HepG2 (cell line): ENCODE measurements around the gene HAO2. TPM values are rescaled to one million over a fixed set of nuclear protein-coding genes. Genes with fewer than 3 reads are reported as not detected.

ENCODE experiments used
- ATAC-seq: fragments of 200-7000 bp; cut with Tn5 transposase; 3 replicates; pipeline ENCODE4 v1.9.1; 2020; ENCODE audit warnings: mild to moderate bottlenecking, moderate library complexity
- BruUV-seq: library from RNA; stranded (reverse); fragments of 400-500 nt; replicated peaks from 2 replicates; lab custom pipeline; 2021; lab: Mats Ljungman, UMichigan
- CTCF ChIA-PET: fragments of 300-600 bp; formaldehyde crosslinking; extraction: SDS; loops from one replicate; lab custom pipeline; 2021; ENCODE audit warnings: low total read pairs, inconsistent platforms, low intra/inter-chr PET ratio; lab: Yijun Ruan, JAX
- POLR2A ChIA-PET: fragments of 350-600 bp; sonication (Branson Sonifier 250); formaldehyde crosslinking; loops from one replicate; lab custom pipeline; 2020; ENCODE audit warnings: antibody characterized with exemption, inconsistent platforms; lab: Yijun Ruan, JAX
- DNase-seq: peaks from one replicate; pipeline ENCODE4 v3.0.0-alpha.2; 2015; ENCODE audit warnings: low spot score
- FAIRE-seq: peaks from 3 replicates; lab custom pipeline; 2011; peaks lifted over from hg19 to GRCh38; lab: Jason Lieb, UNC
- H2AFZ ChIP-seq: one replicate; pipeline ENCODE4 v1.6.1; 2011; ENCODE audit warnings: low read length, inconsistent platforms
- H3K27ac ChIP-seq: fragments of 300-600 bp; 3 replicates; pipeline ENCODE4 v1.8.0; 2011; ENCODE audit warnings: mixed run types, mild to moderate bottlenecking, mixed read lengths, low read length, inconsistent platforms; ENCODE audit not compliant: insufficient read depth; ENCODE audit errors: extremely low read length
- H3K27me3 ChIP-seq, 2 experiments: fragments of 200-600 bp in 1 of 2; 2 replicates in 1 of 2; 3 replicates in 1 of 2; pipeline versions ENCODE4 v1.6.0 to v1.8.0; 2011; ENCODE audit warnings: low read length in 2 of 2, mild to moderate bottlenecking in 2 of 2, moderate library complexity in 2 of 2, inconsistent platforms in 1 of 2; ENCODE audit not compliant: insufficient read depth in 2 of 2, control insufficient read depth in 1 of 2
- H3K36me3 ChIP-seq, 2 experiments: fragments of 200-600 bp in 1 of 2; replicated peaks in 1 of 2; 2 replicates in 1 of 2; 3 replicates in 1 of 2; pipeline versions ENCODE4 v1.5.1 to v1.8.0; 2011; ENCODE audit warnings: low read length in 2 of 2, inconsistent platforms in 1 of 2; ENCODE audit not compliant: insufficient read depth in 2 of 2, control insufficient read depth in 1 of 2
- H3K4me1 ChIP-seq: 2 replicates; pipeline ENCODE4 v1.5.1; 2012; ENCODE audit warnings: low read length, inconsistent platforms; ENCODE audit not compliant: insufficient read depth
- H3K4me2 ChIP-seq: 2 replicates; pipeline ENCODE4 v1.6.0; 2011; ENCODE audit warnings: low read depth, low read length, inconsistent platforms
- H3K4me3 ChIP-seq, 3 experiments: fragments of 200-600 bp in 1 of 3; sonication (generic), shearing (Covaris generic) in 1 of 3; replicated peaks in 1 of 3; 2 replicates each; pipeline ENCODE4 v1.5.1; 2011 to 2016; ENCODE audit warnings: low read length in 3 of 3, inconsistent platforms in 2 of 3, low read depth in 2 of 3, mild to moderate bottlenecking in 2 of 3, control low read depth in 1 of 3, mixed read lengths in 1 of 3; ENCODE audit not compliant: insufficient read depth in 1 of 3
- H3K79me2 ChIP-seq: one replicate; pipeline ENCODE4 v1.6.1; 2011; ENCODE audit warnings: low read length, inconsistent platforms; ENCODE audit not compliant: insufficient read depth
- H3K9ac ChIP-seq: 2 replicates; pipeline ENCODE4 v1.6.0; 2011; ENCODE audit warnings: mild to moderate bottlenecking, low read depth, low read length, inconsistent platforms; ENCODE audit not compliant: insufficient read depth
- H3K9me3 ChIP-seq: 2 replicates; pipeline ENCODE4 v1.5.1; 2012; ENCODE audit warnings: mild to moderate bottlenecking, low read length
- H4K20me1 ChIP-seq: 2 replicates; pipeline ENCODE4 v1.6.0; 2011; ENCODE audit warnings: inconsistent platforms, mild to moderate bottlenecking, low read length, moderate library complexity; ENCODE audit not compliant: insufficient read depth
- AKAP8 ChIP-seq: sonication (generic); formaldehyde crosslinking; IDR thresholded peaks from 2 replicates; pipeline ENCODE4 v1.5.1; 2020; ENCODE audit warnings: mild to moderate bottlenecking, missing genetic modification reagents
- CCAR2 ChIP-seq: fragments of 200-400 bp; formaldehyde crosslinking; optimal IDR thresholded peaks from 2 replicates; pipeline ENCODE3; 2018; ENCODE audit warnings: low read depth, mild to moderate bottlenecking, low read length, moderate library complexity
- EHMT2 ChIP-seq: fragments of 200-600 bp; sonication (generic); IDR thresholded peaks from 2 replicates; pipeline ENCODE4 v1.7.0; 2017; ENCODE audit warnings: antibody characterized with exemption, low read depth, low read length, borderline replicate concordance
- GATAD1 ChIP-seq: IDR thresholded peaks from 2 replicates; pipeline ENCODE4 v1.6.1; 2016; ENCODE audit warnings: missing genetic modification reagents, missing compliant biosample characterization
- PAX8 ChIP-seq: sonication (generic); formaldehyde crosslinking; IDR thresholded peaks from 2 replicates; pipeline ENCODE4 v1.8.0; 2022; ENCODE audit warnings: mild to moderate bottlenecking, missing genetic modification reagents, borderline replicate concordance
- ZFP1 ChIP-seq: IDR thresholded peaks from 2 replicates; pipeline ENCODE4 v1.6.1; 2016
- ZFP90 ChIP-seq: sonication (generic); formaldehyde crosslinking; IDR thresholded peaks from 2 replicates; pipeline ENCODE4 v1.8.0; 2022; ENCODE audit warnings: missing genetic modification reagents, mild to moderate bottlenecking, inconsistent platforms, borderline replicate concordance
- ZNF282 ChIP-seq: fragments of 450-650 bp; IDR thresholded peaks from 2 replicates; pipeline ENCODE4 v1.6.1; 2018; ENCODE audit not compliant: partially characterized antibody
- WGBS: methylation state at CpG from one replicate; pipeline ENCODE4 v1.1.6; 2017; ENCODE audit warnings: low lambda C conversion rate; 5-methylcytosine and 5-hydroxymethylcytosine counted together
- in situ Hi-C: cut with HindIII; loops from 2 replicates; pipeline ENCODE4 v1.10.0; 2017; ENCODE audit warnings: low pct_unique_long_range_greater_than_20kb; ENCODE audit not compliant: extremely low pct_ligation_motif_present
- intact Hi-C: fragments of 100-400 bp; cut with micrococcal nuclease; formaldehyde crosslinking; loops from one replicate; pipeline ENCODE4 v1.10.0; 2022; ENCODE audit not compliant: unreplicated experiment
- polyA plus RNA-seq, 8 experiments: library from polyadenylated mRNA; depleted of rRNA in 3 of 8; stranded (reverse) in 7 of 8; unstranded in 1 of 8; fragments of >200 nt; fragmentation: Illumina TruSeq in 4 of 8; extraction: Trizol in 4 of 8; gene quantifications; 2 replicates each; pipeline versions ENCODE4 v1.2.1 to v1.2.3, GENCODE V29; 2011 to 2016; ENCODE audit warnings: low read depth in 4 of 8, missing spikeins in 1 of 8, mixed read lengths in 1 of 8; ENCODE audit not compliant: insufficient read depth in 1 of 8
- small RNA-seq, 3 experiments: library from RNA; depleted of rRNA; stranded (forward); fragments of <200 nt; gene quantifications; one replicate each; pipeline ENCODE3, GENCODE V24; 2012; ENCODE audit warnings: low read depth in 2 of 3, low replicate concordance in 1 of 3; ENCODE audit not compliant: insufficient read length in 3 of 3, insufficient read depth in 2 of 3
- total RNA-seq, 5 experiments: library from RNA; depleted of rRNA; stranded (reverse); fragments of >200 nt; fragmentation: Illumina TruSeq; extraction: Trizol; gene quantifications; 2 replicates each; pipeline ENCODE4 v1.2.3, GENCODE V29; 2016; ENCODE audit warnings: low read depth in 1 of 5

The HAO2 gene
- total and polyA plus RNA-seq, 2 of the 13 experiments (the other 11 are each of a cell fraction or from before 2014, with no cell fraction given): 0.05 to 0.09 TPM

DNA sequence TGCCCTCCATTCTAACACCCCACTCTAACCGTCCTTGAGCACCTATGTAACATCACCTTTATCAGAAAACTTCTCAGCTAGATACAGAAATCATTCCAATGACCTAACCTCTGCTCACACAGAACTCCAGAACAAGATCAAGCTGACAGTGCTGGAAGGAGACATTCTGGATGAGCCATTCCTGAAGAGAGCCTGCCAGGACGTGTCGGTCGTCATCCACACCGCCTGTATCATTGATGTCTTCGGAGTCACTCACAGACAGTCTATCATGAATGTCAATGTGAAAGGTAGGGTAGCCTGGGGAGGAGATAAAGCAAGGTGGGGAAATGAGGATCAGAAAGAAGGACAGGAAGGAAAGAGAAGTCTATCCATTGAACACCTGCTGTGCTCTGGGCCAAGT lies 74.2 kb downstream of the HAO2 start:
- Histone ChIP-seq H3K36me3 (no peaks in the 10 kb centered on the region), H4K20me1 (no peaks in the 10 kb centered on the region), H3K9ac (no peak overlapping the region), H3K27me3 (0 out of 5 replicates have a peak, but pooled peaks cover 0 to 7% of the 10 kb centered on the region in 2 experiments), H3K4me3 (no peak overlapping the region), H3K27ac (no peak overlapping the region), H2AFZ (no peak overlapping the region), H3K4me1 (no peaks in the 10 kb centered on the region), H3K4me2 (no peak overlapping the region), H3K9me3 (no peaks in the 10 kb centered on the region), H3K79me2 (no peaks in the 10 kb centered on the region)
- ChIA-PET CTCF (no interaction called here), POLR2A (no interaction called here)
- intact Hi-C loops (no loop called here), in situ Hi-C loops (no loop called here)
- TF ChIP-seq ZFP1 (no peak), CCAR2 (no peak), AKAP8 (CRISPR knock-in tag) (no peak), ZFP90 (CRISPR knock-in tag) (no peak), EHMT2 (no peak), GATAD1 (CRISPR knock-in tag) (no peak), PAX8 (no peak), ZNF282 (no peak)
- no TSS peak for BruUV-seq
- FAIRE-seq (no peak), ATAC-seq (no peak), DNase-seq (no peak)
- WGBS: 29% methylated on average over 6 of the region's 6 CpGs

Small RNA genes lying within 50 kb of the gene (small RNA-seq; reads per million reads assigned to genes)
- gene RNU1-75P: 0 to 3.9 (median 0.10) reads per million in 3 experiments

Other genes with a start within 250 kb of the HAO2 start
- 18.8 and 27.5 TPM in 2 replicates for gene WARS2, start 228.1 kb upstream of the HAO2 start, total RNA-seq (2016; rRNA removed; fragmentation: Illumina TruSeq; extraction: Trizol)
- 12.4 and 12.9 TPM in 2 replicates for gene WARS2, start 228.1 kb upstream of the HAO2 start, polyA plus RNA-seq (2011; rRNA removed)
- not detected in 2 replicates for gene HSD3B2, start 46.4 kb downstream of the HAO2 start, total RNA-seq (2016; rRNA removed; fragmentation: Illumina TruSeq; extraction: Trizol)
- 0.04 and 0.20 TPM in 2 replicates for gene HSD3B2, start 46.4 kb downstream of the HAO2 start, polyA plus RNA-seq (2011; rRNA removed)
- not detected in 2 replicates for gene HSD3B1, start 138.4 kb downstream of the HAO2 start, total RNA-seq (2016; rRNA removed; fragmentation: Illumina TruSeq; extraction: Trizol)
- not detected in 2 replicates for gene HSD3B1, start 138.4 kb downstream of the HAO2 start, polyA plus RNA-seq (2011; rRNA removed)